ENCODE results near the gene TMEM270. TPM values are rescaled to one million over a fixed set of nuclear protein-coding genes. Genes with fewer than 3 reads are reported as not detected.

The TMEM270 gene
- total RNA-seq, 1 donor from 2014 or later: not detected

- H3K27ac Mint-ChIP-seq: no peak overlapping the region
- peaks cover 16% of the 10 kb centered on the region for H3K27me3 Mint-ChIP-seq
- H3K4me3 Mint-ChIP-seq (ENCODE audit: low read depth): no peak overlapping the region
- no peaks in the 10 kb centered on the region for H3K9me3 Mint-ChIP-seq (ENCODE audit: low read depth)
- H3K4me1 Mint-ChIP-seq (ENCODE audit: low read depth): peaks cover 8% of the 10 kb centered on the region
- DNase-seq (ENCODE audit: low spot score, unreplicated experiment): no peak
- no peaks in the 10 kb centered on the region for H3K36me3 Mint-ChIP-seq (ENCODE audit: insufficient read depth)
- no peak for TF ChIP-seq CTCF (IDR thresholded peaks at IDR 0.05; ENCODE audit: unreplicated experiment)
Observed at GRCh38 chr7:73912223-73912622, 51.3 kb downstream of the TMEM270 start.

Other genes starting within 250 kb of the TMEM270 start
- 47.3 and 48.6 TPM in 2 replicates for gene MLXIPL, start 236.6 kb upstream of the TMEM270 start, total RNA-seq
- gene VPS37D, start 193.3 kb upstream of the TMEM270 start, total RNA-seq: 15.0 and 15.6 TPM in 2 replicates
- 10.4 and 11.1 TPM in 2 replicates for gene DNAJC30, start 177.7 kb upstream of the TMEM270 start, total RNA-seq
- 57.9 and 58.8 TPM in 2 replicates for gene BUD23, start 177.6 kb upstream of the TMEM270 start, total RNA-seq
- 40.9 and 46.6 TPM in 2 replicates for gene STX1A, start 141.5 kb upstream of the TMEM270 start, total RNA-seq
- 62.9 and 69.7 TPM in 2 replicates for gene ABHD11, start 122.4 kb upstream of the TMEM270 start, total RNA-seq
- 49.0 and 49.9 TPM in 2 replicates for gene CLDN3, start 90.9 kb upstream of the TMEM270 start, total RNA-seq
- gene CLDN4, start 30.2 kb upstream of the TMEM270 start, total RNA-seq: 172 and 183 TPM in 2 replicates
- 13.3 and 13.5 TPM in 2 replicates for gene METTL27, start 18.6 kb upstream of the TMEM270 start, total RNA-seq
- 0.26 and 0.33 TPM in 2 replicates for gene ELN, start 167.0 kb downstream of the TMEM270 start, total RNA-seq
- 62.7 and 65.1 TPM in 2 replicates for gene LIMK1, start 222.6 kb downstream of the TMEM270 start, total RNA-seq